Measurements from ENCODE around the gene SLC12A1.
"Not testable (repeated sequence)": the region's sequence is repeated elsewhere in the genome, so short reads cannot be mapped to it uniquely, and the experiment has no call there.

SLC12A1 gene

DNA sequence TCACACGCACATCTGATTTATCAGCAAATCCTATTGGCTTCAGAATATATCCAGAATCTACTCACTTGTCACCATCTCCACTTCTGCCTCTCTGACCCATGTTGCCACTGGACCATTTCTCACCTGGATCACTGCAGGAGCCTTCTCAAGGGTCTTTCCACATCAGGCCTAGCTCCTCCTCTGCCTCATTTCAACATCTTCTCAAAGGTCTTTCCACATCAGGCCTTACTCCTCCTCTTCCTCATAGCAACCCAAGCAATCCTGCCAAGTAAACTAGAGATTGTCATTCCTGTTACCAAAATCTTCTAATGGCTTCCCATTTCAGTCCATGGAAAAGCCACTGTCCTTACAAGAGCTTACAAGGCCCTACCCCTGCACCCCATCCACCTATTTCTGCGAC is 107.1 kb downstream of the SLC12A1 start:
- DNase-seq = no peak

DNA sequence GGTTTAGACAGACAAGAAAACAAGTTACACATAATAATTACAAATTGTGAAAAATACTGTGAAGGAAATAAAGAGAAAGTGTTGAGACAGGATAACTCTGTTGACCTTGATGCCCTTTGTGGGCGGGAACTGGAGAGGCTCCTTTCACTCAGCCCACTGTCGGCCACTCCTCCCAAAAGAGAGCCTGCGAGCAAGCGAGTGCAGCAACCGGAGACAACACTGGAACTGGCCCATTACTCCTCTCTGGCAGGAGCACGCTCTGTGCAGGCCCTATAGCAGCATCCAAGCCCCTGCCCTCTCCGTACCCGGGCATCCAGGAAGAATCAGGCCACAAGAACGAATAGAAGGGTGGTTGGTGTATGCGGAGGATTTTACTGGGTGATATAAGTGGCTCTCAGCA is 108.9 kb downstream of the SLC12A1 start:
- DNase-seq = no peak

DNA sequence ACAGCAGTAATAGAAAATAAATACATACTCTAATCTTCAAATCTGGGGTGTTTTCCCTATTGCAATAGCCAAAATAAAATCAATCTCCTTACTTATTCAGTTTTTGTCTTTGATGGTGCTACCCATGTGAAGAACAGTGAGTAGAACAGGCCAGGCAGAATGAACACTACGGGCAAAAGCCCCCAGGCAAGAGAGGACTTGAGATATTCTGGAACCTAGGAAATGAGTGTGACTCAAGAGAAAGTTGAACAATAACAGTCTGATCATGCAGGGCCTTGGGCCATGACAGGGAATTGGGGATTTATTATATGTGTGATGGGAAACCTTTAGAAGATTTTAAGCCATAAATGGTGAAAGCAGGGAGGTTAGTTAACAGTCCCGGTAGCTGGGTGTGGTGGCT is 111.1 kb downstream of the SLC12A1 start:
- no peak for DNase-seq

DNA sequence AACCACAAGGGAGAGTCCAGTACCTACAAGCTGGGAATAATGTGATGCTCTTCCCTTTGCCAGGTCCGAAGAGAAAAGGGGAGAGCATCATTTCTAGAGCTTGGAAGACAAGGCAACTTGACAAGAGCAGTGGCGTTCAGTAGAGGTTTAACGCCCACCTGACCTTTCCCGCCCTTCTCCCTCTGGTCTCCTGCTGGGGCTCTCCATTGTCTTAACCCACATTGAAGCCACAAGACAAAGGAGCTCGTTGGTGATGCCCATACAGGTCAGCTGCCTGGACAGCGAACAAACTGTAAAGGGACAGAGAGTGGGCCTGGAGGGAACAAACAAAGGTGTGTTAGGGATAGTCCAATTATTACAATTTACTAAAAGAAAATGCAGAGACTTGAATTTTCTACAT is 112.0 kb downstream of the SLC12A1 start:
- DNase-seq = no peak

DNA sequence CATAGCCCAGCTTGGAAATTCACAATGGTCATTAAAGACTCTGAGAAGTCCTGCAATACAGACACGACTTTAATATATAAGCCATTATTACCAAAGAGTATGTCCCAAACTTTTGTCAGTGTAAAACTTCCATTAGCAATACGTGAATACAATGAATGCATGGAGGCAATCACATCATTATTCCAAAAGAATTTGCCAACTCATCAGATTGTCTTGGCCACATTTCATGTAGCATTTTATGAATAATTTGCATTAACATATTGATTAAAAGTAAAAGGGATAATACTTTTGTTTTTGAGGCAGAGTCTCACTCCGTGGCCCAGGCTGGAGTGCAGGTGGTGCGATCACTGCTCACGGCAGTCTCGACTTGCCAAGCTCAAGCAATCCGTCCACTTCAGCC is 117.2 kb downstream of the SLC12A1 start:
- DNase-seq = no peak

DNA sequence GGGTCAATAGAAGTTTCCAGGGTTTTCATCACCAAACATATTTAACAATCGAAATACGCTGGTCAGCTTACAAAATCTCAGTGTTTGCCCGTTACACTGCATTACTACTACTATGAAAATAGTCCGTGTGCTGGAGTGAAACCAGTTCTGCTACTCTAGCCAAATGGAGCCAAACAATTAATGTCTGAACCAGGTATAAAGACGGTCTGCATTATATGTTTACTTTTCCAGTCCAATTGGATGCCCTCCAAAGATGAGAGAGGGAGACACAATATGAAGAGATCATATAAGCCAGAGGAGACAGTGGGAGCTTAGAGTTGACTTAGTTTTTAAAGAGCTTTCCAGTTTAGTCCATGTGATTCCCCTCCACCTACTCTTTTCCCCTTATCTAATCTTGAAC is 118.8 kb downstream of the SLC12A1 start:
- no peak for DNase-seq

DNA sequence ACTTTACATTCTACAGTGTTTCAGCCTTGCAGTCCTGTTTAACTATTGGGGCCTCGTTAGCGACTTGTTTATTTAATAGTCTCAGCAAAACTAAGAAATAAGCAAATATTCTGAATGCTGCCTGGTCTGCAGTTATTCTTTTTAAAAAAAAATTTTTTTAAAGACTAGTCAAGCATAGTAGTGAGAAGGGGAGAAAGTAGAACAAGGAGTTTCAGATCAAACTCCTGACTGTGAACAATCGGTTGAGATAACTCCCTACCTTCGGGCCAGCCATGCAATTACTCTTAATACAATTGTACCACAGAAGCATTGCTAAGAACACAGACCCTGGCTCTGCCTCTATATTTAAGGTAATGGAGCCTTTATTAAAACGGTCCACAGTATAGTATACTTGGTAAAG is 119.3 kb downstream of the SLC12A1 start:
- no peak for DNase-seq

DNA sequence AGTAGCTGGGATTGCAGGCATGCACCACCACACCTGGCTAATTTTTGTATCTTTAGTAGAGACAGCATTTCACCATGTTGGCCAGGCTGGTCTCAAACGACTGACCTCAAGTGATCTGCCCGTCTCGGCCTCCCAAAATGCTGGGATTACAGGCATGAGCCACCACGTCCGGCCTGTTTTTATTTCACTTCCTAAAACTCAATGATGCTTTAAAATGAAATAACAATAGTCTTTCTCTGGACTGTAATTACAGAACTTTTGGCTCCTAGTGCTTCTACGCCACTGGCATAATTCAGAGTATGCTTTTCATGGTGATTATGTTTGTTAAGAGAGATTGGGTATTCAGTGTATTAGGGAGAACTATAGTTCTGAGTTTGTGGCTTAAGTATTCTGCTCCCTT is 120.1 kb downstream of the SLC12A1 start:
- DNase-seq = not testable (repeated sequence)

DNA sequence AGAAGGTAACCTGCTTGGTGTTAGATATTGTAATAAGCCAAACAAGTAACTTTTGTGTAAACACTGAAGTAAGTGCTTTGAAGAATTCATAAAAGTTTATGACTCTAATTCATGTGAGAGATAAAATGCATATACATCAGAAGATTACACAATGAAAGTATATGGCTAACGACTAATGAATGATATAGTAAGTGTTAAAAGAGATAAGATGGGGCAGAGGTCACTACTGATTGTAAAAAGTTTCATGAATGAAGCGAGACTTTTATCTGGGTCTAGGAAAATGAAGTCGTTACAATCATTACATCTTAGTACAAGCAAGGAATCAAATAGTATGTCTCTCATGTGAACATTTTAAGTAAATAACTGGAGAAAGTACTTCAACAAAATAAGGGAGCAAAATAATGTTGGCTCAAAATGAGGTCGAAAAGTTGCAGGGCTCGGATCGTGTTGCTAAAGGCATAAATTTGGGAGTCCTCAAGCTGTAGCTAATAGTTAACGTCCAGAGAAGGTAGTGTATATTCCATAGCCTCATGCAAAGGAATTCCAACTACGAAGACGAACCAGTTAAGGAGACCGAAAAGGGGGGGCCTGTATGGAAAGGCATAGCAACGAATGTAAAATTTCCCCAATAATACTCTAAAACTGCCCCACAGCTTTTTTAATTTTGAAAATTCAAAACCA is 124.1 kb downstream of the SLC12A1 start:
- DNase-seq = no peak

DNA sequence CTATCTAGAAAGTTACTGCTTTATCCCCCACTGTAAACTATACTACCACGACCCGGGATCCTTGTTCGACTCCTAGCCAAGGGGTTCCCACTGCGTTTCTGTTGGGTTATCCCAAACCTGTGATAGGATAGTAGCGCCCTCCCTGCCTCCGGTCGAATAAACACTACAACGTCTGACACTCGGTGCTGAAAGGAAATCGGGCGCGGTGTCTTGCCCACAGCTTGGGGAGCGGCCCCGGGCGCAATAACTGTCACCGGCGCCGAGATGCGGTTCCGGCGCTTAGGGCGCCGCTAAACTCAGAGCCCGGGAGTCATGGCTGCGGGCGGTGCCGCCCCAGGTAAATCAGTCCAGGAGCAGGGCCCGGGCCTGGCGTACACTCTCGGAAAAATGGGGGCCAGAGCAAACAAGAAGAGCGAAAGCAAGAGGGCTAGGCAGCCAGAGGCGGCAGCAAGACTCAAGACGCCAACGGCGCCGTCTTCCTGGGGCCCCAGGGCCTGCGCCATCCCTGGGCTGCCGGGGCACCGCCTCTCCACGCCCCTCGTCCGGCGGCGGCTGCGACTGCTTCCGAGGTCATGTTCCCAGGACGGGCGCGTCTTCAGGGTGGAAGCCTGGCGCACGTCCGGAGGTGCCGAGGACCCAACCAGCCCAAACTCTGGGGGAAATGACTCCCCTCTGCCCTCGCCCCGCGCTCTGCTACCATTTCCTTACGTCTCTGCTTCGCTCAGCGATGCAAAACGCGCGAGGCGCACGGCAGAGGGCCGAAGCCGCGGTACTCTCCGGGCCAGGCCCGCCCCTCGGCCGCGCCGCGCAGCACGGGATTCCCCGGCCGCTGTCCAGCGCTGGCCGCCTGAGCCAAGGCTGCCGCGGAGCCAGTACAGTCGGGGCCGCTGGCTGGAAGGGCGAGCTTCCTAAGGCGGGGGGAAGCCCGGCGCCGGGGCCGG is 125.0 kb downstream of the SLC12A1 start, which contains the start of gene DUT:
Gene DUT (plus strand): TSS at position 575 of the 941 bp plus-strand sequence. CDS start 87 bp downstream, at position 662.
- peak; percentile 75 for DNase-seq

DNA sequence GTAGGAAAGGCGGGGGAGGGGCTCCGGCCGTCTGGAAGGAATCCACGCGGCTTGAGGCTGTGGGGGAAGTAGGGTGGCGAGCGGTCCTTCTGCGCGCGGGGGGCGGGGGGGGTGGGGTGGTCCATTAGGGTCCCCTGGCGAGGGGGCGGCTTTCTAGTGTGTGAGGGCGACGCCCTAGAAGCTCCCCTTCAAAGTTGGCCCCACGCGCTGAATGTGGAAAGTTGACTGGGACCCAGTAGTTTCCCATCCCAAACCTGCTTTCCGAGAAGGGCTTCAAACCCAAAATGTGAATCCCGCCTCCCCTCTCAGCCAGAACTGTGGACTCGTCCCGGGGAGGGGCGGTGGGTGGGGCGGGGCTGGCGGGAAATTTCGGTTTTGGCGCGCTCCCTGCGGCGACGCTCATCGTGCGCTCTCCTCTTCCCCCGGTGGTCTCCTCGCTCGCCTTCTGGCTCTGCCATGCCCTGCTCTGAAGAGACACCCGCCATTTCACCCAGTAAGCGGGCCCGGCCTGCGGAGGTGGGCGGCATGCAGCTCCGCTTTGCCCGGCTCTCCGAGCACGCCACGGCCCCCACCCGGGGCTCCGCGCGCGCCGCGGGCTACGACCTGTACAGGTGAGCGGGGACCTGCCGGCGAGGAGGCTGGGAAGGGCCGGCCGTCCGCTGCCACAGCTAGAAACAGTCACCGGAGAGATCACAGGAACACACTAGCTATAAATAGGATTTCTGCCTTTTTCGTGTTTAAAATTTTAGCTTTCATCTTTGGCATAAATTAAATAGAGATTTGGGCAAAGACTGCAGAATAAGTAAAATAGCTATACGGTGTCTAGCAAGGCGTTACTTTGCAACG is 125.9 kb downstream of the SLC12A1 start:
- DNase-seq = peak; percentile 75

DNA sequence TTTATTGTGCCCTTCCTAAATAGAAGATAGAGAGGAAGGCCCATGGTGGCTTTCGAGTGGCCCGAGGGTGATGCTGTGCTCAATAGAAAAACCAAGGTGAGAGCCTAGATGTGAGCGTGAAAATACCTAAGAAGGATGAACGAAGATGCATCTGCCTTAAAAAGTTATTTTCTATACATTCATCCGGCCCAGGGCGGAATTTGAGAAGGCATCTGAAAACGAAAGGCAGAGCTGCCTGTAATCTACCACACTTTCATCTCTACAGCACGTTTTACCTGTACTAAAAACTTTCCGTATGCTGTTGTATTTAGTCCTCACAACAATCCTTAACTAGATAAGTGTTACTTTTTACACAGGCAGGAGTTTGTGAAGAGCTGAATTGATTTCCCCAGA is 126.5 kb downstream of the SLC12A1 start:
- DNase-seq = no peak

DNA sequence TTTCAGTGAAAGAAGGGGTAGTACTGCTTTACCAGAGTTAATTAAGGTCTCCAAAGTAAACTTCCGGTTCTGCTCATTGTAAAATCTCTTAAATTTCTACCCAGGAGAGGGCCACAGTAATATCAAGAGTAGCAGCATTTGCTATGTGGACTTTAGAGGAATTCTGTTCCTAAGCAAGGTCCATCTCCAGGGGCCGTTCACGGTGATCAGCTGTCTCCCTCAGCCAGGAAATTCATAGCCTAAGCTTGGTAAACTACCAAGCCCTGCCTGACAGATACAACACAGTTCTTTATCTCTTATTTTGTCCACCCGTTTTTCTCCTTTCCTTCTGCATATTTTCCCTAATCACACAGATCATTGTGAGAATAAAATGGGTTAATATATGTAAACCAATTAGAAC is 127.4 kb downstream of the SLC12A1 start:
- DNase-seq = no peak

DNA sequence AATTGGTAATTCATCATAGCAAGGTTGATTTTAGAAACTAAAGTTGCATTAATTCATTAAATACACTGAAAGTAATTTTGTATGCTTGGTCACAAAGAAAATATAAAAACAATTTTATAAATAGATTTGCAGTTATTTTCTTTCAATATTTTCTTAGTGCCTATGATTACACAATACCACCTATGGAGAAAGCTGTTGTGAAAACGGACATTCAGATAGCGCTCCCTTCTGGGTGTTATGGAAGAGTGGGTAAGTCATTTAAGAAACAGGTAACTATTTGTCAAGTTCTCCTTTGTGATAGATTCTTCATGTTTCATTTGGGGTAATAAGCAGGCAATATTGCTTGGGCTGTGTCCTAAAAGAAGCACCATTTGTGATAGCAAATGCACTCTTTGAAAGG is 128.2 kb downstream of the SLC12A1 start:
- DNase-seq = no peak

DNA sequence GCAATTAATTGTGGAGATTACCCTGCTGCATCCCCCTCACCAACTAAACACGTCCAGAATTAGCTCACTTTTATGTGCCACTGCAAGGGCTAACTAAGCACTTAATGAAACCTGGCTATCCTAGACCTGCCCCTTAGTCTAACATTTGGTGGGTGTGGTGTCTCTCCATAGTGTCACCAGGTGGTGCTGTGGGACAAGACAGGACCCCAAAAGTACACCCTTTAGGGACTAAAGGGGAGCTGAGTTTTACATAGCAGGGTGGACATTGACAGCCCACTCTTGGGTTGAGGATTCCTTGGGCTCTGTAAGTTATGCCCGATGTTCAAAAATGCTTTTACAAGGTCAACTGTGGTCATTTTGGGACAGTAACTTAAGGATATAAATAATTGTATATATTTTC is 130.8 kb downstream of the SLC12A1 start:
- DNase-seq = no peak

DNA sequence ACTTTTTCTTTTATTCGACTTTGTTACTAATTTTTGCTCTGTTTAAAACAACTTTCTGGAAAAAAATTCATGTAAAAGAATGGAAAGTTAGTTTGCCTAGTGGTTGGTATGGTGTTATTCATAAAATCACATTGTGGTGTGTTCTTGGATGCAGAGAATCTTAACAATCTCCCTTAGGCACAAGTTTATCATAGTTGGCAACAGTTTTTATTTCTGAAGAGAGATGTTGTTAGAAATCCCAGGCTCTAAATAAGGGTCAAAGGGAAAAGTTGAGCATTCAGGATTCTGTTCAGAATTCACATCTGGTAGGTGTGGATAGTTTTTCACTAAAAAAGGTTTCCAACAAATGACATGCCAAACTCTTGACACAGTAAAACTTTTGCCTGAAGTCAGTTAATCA is 131.5 kb downstream of the SLC12A1 start:
- DNase-seq = no peak

DNA sequence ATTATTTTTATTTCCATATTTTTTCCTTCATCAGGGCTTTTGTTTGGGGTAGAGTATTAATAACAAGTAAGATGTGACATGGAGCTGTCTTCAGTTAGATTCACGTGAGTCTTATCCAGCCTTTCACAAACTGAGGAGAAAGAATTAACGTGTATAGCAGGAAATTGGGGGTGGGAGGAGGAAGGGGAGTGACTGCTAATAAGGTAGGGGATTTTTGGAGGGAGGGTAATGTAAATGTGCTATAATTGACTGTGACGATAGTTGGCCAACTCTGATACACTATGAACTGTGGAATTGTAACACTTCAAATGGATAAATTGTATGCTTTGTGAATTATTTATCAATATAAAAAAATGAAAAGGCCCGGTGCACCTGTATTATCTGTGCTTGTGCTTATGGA is 134.0 kb downstream of the SLC12A1 start:
- DNase-seq = no peak

DNA sequence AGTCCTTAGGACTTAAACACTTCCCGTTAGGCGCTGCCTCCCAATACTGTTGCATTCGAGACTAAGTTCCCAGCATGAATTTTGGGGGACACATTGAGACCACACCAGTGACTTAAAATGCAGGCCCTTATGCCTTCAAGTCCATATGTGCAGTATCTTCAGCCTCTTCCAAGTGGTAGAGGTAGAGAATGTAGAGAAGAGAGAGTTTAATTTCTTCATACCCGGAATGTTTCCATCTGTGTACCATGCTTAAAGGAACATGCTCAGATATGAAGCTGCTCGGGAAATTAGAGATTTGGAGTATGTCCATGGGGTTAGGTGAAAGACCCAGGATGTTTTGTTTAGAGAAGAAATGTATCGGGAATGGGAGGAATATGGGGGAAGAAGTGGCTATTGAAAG is 137.8 kb downstream of the SLC12A1 start:
- no peak for DNase-seq

DNA sequence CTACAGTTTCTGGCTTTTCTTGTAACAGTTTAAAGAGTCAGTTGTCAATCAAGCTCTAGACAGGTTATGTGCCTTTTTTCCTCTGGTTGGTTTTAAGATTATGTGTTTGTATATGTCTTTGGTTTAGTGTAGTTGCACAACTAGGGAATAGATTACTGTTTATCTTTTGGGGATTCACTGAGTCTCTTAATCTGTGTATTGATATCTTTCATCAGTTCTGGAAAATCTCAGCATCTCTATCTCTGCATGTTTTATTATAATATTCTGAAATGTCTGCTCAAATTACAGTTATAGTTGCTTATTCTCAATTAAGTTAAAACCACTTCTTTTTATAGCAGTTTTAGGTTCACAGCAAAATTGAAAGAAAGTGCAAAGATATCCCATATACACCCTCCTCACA is 139.4 kb downstream of the SLC12A1 start:
- no peak for DNase-seq

DNA sequence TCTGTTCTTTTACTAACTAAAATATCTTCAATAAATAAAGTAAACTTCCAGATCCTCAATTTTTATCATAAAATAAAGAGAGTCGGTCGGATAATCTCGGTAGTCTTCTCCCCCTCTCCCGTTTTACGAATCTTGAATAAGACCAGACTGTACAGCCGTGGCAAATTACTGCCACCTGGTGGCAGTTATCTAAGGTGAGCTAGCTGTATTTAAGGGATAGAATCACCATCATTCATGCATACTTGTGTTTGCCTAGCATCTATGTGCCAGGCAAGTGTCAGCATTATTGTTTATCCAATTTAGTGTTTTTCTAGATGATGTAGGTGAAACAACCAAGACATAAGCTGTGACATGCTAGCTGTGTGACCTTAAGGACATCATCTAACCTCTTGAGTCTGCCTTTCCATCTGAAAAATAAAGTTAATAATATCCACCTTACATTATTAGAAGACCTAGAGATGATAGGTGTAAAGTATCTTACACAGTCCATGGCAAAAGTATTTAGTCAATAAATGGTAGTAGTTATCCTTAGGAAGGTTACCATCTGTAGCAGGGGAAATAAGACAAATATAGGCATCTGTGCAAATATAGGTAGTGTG is 146.5 kb downstream of the SLC12A1 start:
- peak; percentile 8 for DNase-seq

All from KG1 (cell line).